Non-pigmented ciliary epithelial cell (primary cell): Measurements from ENCODE around the gene DNAJC1.
A peak's percentile ranks its signal among the peaks of the same experiment; 100 is the strongest.
"Not testable (repeated sequence)": the region's sequence is repeated elsewhere in the genome, so short reads cannot be mapped to it uniquely, and the experiment has no call there.

Source experiments
- DNase-seq: peaks from one replicate; pipeline ENCODE4 v3.0.0-alpha.2; 2010; ENCODE audit warnings: low read depth

DNAJC1 gene, protein sequence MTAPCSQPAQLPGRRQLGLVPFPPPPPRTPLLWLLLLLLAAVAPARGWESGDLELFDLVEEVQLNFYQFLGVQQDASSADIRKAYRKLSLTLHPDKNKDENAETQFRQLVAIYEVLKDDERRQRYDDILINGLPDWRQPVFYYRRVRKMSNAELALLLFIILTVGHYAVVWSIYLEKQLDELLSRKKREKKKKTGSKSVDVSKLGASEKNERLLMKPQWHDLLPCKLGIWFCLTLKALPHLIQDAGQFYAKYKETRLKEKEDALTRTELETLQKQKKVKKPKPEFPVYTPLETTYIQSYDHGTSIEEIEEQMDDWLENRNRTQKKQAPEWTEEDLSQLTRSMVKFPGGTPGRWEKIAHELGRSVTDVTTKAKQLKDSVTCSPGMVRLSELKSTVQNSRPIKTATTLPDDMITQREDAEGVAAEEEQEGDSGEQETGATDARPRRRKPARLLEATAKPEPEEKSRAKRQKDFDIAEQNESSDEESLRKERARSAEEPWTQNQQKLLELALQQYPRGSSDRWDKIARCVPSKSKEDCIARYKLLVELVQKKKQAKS

DNA sequence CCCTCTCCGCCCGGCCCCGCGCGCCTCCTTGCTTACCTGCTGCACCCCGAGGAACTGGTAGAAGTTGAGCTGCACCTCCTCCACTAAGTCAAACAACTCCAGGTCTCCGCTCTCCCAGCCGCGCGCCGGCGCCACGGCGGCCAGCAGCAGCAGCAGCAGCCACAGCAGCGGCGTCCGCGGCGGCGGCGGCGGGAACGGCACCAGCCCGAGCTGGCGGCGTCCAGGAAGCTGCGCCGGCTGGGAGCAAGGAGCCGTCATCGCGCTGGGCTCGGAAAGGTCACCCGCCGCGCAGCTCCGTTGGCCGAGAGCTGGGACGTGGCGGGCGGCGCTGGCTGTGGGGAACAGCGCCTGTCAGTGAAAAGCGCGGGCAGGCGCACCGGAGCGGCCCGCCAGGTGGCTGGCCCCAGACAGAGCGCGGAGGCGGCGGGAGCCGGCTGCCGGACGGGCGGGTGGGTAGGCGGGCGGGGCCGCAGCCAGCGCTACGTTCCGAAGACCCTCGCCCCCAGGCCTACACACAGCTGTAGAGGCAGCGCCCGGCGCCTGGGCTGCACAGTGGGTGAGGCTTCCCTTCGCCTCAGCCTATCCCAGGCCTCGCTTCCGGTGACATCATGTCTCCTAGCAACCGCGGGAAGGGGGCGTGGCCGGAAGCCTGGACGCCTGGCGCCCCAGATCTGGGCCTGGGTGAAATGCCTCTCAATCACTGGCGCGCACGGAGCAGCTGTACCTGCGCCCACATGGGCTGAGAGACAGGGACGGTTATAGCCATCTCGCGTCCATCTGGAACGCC lies at the start of gene DNAJC1:
Gene DNAJC1, minus strand, starts transcription at position 554 of the 787 bp plus-strand sequence. Its CDS starts 296 bp downstream, at position 258.
- peak; percentile 63 for DNase-seq

DNA sequence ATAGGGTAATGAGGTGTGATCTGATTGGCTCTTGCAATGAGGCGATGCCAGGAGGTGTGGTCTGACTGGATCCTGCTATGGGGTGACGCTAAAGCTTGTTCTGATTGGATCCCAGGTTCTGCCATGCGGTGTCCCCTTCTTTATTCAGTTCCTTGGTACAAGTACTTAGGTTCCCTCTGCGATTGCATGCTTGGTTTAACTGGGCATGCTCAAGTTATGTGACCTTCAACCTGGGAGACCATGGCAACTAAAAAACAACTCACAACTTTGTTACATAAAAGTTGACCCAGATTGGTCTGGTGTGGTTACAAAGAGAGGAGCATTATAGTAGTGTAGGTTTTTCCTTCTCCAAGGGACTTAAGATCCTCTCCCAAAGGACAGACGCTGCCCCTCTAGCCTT lies 49.5 kb upstream of the DNAJC1 start:
- DNase-seq, result no peak

DNA sequence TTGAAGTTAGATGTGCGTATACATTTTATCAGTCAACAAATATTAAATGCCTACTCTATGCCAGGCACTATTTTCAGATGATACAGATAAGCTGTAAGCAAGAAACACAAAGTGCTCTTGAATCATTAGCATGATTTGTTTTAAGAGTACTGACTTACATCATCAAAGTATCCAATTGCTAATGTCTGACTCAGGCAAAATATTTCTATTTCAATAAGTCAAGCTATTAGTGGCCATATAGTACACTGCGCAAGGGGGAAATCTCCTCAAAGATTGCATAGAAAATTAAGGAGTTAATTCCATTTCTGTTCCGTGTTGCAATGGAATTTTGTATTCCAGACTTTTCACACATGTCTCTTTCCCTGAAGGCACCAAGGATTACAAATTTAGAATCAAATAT lies 46.1 kb upstream of the DNAJC1 start:
- DNase-seq, result no peak

DNA sequence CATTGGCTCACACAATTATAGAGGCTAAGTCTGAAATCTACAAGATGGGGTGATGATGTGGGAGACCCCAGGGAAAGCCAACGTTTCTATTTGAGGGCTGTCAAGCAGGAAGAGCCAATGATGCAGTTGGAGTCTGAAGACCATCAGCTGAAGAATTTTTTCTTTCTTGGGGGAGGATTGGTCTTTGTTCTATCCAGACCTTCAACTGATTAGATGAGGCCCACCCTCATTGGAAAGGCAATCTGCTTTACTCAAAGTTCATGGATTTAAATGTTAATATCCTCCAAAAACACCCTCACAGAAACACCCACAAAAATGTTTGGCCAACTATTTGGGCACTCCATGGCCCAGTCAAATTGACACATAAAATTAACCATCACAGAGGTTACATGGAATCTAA lies 44.3 kb upstream of the DNAJC1 start:
- DNase-seq, result no peak

DNA sequence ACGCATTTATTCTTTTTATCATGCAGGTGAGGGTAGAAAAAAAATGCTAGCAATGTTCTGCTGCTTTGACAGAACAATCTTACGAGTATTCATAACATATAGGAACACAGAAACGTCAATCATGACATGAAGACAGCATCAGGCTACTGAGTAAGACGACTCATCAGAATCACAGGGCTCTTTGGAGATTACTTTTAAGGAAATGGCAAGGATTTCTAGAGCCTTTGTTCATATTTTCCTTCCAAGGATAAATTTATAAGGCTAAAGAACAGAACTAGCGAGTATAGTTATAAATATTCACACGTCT lies 39.8 kb upstream of the DNAJC1 start:
- DNase-seq, result no peak

DNA sequence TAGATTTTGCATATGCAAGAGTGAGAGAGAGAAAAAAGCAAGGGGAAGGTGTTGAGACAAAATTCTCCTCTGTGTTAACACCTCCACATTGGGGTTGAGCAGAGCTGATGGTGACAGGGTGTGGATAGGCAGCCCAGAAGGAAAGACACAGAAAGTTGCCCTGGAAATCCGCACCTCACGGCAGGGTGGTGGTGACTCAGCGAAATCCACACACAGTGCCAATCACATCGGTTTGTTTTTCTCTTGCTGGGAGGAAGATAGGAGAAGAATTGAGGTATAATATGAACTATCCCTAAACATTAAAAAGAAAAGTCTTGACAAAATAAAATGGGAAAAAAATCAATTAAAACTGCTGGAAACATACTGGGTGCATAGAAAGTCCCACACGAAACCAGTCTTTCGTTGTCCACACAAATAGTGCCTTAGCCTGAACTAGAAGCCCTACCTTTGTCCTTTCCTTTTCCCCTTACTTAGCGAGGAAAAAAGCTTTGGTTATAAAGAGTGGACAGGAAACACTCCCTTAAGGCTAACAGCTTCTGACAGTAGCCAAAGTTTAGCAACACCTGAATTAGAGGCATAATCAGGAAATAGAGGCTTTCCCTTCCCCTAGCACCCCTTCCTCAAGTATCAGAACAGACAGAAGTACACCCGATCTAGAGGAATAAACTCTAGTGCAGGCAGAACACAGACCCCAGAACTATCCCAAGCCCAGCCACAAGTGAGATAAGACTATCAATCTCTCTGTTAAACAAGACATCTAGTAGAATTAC lies 39.2 kb upstream of the DNAJC1 start:
- no peak for DNase-seq

DNA sequence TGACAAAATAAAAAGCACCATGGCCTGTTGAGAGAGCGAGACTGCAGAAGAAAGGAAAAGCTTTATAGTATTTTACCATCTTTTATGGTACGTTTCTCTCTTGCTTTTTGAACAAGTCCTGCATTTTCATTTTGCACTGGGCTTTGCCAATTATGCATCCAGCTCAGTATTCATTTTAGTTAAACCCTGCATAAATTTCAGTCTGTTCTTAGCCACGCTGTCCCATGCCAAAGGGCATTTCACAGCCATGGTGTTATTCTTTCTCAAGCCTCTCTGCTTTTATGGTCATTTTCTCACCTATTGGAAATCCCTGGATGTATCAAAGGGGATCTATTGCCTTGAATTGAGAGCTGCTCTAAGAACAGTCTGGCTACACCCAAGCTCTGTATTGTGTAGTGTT lies 30.8 kb upstream of the DNAJC1 start:
- no peak for DNase-seq

DNA sequence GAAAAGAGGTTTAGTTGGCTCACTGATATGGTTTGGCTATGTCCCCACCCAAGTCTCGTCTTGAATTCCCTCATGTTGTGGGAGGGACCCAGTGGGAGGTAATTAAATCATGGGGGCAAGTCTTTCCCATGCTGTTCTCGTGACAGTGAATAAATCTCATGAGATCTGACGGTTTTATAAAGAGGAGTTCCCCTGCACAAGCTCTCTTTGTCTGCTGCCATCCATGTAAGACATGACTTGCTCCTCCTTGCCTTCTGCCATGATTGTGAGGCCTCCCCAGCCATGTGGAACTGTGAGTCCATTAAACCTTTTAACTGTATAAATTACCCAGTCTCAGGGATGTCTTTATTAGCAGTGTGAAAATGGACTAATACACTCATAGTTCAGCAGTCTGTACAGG lies 28.7 kb upstream of the DNAJC1 start:
- DNase-seq, result not testable (repeated sequence)

DNA sequence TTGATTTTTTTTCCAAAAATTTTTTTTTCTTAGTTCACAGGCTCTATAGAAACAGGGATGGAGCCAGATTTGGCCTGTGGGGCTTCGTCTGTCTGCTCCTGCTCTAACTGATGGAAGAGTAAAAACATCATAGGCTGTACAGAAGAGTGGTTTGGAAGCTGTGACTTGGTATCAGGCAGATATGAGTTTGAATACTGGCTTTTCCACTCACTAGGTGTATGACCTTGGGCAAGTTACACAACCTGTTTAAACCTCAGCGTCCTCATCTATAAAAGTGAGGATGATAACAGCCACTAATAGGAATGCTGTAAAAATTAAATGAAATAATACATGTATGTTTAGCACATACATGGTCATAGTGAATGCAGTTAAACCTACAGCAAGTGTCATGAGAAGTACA lies 26.9 kb upstream of the DNAJC1 start:
- DNase-seq, result no peak

DNA sequence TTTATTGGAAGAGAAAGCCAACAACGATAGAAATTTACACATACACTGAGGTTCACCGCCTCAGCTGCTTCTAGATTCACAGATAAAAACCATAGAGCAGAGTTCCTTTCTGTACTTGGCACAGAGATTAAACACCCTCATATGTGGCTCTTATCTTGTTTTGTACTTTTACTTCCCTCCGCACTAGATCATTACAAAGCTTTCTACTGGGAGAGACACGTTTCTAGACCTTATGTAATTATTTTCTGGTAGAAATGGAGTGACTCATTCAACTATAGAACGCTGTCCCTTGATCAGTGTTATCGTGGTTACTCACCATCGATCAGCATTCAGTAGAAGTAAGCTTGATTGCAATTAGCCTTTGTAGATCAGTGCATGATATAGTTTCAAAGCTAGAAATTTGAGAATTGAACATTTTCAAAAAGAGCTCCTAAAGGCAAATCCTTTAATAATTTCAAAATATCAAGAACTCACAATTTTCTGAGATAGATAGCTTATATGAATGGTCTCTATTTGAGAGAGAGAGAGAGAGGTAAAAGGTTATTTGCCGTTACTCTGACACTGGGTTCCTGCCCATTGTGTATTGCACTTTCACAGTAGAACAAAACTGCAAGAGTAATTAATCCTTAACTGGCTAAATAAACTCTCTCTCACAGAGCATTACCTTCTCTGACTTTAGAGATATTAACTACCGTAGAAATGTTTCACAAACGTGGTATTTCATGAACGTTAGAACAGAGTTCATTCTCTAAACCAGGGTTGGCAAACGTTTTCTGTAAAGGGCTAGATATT lies 26.1 kb upstream of the DNAJC1 start:
- DNase-seq, result no peak

DNA sequence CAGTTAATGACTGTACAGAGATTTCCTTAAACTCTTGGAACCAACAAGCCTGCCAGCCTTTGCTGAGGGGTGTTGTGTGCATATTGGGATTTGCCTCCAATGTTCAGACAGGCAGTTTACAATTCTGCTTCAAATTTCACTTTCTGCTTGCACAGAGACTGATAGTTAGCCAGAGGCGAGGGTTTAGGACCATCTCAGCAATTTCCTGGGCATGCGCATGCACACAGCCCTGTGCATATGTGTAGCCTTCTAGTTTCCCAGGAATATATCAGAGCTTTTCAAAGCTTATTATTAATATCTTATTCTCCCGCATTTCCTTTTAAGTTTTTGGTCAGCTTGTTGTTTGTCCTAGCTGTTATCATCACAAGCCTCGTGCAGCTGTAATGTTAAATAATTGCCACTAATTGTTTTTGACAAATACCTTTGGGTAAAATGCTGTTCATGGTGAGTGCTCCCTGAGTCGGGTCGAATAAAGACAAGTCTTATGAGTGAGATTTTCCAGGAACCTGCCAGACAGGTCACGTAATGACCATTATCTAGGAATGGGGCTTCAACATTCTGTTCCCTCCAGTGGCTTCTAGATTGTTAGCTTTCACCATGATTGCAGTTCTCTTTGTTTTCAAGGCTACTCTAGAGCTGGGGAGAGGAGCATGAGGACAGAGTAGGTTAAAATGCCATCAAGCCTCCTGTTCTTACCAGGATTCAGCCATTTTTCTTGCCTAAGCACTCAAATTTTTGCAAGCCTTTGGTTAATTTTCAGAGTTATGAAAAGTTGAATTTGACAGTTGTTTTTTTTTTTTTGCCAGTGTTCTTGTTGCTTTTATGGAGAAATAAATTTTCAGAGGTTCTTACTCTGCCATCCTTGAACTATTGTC lies 24.1 kb upstream of the DNAJC1 start:
- no peak for DNase-seq

DNA sequence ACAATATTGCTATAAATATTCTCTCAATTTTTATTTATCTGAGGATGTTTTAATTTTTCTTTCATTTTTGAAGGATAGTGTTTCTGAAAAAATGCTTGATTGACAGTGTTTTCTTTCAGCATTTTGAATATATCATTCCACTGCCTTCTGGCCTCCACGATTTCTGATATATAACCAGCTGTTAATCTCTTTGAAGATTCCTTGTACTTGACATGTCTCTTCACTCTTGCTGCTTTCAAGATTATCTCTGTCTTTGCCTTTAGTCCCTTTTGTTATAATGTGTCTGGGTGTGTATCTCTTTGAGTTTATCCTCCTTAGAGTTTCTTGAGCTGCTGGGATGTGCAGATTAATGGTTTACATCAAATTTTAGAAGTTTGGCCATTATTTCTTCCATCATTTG lies 22.8 kb upstream of the DNAJC1 start:
- DNase-seq, result no peak

DNA sequence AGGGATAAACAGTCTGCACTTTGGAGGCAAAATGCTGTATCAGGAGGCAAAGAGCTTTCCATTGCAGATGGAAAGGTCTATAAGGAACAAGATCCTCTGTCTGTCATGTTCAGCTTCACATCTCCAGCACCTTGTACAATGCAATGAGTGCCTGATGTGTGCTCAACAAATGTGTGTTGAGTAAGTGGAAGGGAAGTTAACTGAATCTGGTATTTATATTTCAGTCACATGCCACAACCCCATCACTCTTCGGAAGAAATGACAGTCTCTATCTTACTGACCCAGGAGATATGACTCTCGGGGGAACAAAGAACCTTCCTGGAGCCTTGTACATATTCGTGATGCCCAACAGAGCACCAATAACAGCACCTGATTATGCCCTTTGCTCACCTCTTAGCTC lies 20.0 kb upstream of the DNAJC1 start:
- DNase-seq, result no peak

DNA sequence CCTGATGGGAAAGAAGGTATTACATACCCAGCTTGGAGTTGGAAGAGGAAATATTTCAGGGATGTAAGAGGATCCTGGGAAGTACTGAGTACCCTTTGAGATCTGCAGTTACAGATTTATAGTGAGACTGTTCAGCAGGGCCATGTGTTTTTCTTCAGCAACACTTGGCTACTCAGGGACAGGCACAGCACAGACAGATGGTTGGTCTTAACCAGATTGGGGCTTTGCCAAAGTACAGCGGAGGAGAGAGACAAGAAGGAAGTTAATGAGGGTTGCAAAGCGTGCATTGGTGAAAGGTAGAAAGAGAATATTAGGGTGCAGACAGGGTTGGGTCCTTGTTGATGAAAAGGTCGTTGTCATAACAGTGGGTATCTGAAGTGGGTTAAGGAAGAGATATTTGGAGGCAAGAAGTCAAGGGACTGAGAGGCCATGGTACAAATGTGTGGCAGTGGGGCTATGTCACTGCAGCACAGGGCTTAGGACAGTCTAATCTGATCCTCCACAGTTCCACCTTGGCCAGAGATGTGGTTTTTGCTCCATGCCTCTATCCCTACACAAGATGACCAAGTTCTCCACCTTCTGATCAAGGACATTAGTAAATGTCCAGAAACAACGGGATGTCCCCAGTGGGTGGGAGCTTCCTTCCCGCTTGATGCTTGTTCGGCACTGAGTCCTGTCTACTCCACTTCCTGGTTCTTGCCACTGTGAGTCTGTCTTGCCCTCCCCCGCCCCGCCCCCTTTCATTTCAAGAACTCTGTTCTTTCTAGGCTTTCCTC lies 18.9 kb upstream of the DNAJC1 start:
- no peak for DNase-seq

DNA sequence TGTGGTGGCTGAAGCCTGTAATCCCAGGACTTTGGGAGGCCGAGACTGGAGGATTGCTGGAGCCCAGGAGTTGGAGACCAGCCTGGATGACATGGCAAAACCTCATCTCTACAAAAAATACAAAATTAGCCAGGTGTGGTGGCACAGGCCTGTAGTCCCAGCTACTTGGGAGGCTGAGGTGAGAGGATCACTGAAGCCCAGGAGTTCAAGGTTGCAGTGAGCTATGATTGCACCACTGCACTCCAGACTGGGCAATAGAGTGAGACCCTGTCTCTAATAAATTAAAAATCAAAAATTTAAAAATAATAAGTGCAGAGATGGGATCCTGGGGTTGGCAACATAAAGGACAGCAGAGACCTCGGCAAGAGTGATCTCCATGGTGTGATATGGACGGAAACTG lies 17.6 kb upstream of the DNAJC1 start:
- DNase-seq, result not testable (repeated sequence)

DNA sequence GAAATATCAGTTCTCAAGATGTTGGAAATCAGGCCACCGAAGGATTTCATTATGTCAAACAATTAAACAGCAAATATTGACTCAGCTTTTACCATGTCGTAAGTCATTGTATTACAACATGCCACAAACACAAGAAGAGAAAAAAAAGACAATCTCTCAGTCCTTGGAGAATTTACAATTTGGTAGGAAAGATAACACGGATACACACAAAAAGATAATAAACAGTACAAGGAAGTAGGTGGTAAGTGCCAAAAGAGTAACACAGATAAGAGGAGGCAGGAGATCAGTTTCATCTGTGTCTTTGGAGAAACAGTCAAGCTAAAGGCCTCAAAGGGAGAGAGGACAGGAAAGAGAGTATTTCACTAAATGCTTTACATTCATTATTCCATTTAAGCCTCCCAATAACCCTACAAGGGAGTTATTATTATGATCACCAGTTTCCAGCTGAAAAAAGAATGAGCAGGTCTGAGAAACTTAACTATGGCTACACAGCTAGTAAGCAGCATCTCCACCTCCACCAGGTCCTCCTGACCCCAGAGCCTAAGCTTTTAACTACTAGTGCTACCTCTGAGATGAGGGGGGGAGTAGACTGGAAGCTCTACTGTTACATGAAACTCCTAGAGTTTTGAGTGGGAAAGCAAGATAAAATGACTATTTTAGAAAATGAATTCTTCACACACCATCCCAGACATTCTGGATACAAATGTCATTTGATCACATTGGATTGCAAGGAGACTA lies 13.9 kb upstream of the DNAJC1 start:
- DNase-seq, result no peak

DNA sequence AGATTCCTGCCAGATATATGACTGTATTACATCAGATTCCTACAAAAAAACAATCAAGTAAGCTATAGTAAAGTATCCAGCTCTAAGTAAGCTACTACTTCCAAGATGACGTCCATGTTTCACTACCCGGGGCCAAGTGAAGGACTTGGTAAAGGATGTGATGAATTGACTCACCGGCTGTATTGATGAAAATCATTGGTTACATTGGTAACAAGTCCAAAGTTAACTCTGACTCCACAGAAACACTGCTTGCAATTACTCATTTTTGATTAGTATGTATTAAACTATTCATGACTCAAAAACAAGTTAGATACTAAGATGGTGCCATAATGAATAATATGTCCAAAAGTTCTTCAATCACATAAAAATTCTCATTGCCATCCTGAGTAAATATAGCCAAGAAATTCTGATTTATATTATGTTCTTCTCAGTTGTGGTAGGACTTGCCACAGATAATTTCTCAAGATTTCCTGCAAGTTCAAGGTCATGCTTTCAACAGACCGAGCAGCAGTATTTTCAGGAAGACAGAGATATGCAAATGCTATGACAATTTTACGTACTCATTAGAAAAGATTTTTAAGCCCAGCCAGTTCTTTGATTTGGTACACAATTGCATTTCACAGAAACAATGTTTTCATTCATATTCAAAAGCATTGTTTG lies 12.6 kb upstream of the DNAJC1 start:
- DNase-seq, result no peak

DNA sequence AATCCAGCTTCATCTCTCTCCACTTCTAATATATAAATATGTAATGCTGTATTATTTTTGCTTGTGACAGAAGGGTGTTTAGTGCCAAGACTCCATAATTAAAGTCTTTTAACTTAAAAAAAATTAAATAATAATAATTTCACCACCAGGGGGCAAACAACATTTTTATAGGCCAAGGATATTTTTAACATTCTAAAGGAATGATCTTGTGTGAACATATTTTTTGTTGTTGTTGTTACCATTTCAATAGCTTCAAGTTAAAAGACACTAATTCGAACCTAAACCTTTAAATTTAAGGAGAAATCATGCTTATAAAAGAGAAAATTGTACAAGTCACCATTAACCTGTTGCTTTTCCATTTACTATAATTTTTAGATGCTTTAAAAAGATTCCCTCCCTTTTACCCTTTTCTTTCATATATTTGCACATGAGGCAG lies 7.5 kb upstream of the DNAJC1 start:
- no peak for DNase-seq

DNA sequence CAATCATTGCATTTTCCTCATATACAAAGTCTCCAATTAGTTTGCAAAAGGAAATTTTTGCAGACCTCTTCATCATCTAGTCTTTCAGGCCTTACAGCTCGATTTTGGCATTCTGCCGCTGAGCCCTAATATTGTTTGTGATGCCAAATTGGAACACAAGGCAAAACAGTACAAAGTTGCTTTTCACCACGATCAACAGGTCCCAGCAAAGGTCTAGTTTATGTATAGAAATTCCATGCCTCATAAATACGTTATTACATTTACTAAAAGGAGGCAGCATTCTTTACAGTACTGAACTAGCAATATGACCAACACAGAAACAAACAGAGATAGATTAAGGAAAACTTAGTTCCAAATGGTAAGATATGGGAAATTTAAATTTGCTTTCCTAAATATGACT lies 7.0 kb upstream of the DNAJC1 start:
- no peak for DNase-seq
